ENCODE data around the gene CBL.
A peak's percentile ranks its signal among the peaks of the same experiment; 100 is the strongest.
"Not testable (repeated sequence)": the region's sequence is repeated elsewhere in the genome, so short reads cannot be mapped to it uniquely, and the experiment has no call there.

CBL gene

DNA sequence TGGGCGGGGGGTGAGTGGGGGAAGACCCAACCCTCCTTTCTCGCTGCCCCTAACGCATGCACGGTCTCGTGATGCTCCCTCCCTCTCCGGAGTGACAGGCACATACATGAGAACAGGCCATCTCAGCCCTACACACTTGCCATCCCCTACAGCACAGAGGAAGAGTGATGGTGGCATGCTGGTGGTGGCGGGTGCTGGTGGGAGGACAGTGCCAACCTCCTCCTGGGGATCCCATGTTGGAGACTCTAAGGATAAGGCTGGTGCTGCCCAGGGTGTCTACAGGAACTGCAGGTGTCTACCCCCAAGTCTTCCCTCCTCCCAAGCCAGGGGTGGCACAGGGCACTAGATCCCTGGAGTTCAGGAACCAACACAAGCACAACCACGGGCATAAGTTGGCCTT, 44.3 kb upstream of the CBL start:
- Histone ChIP-seq H3K36me3 (no peaks in the 10 kb centered on the region), H3K4me3 (ENCODE audit: low read depth in 1 of 2, low read length in 1 of 2) (no peak overlapping the region), H3K27ac (no peak overlapping the region), H3K9me3 (no peaks in the 10 kb centered on the region), H3K4me1 (ENCODE audit: control insufficient read depth in 1 of 2, insufficient read depth in 1 of 2, low read depth in 1 of 2, low read length in 1 of 2) (no peaks in the 10 kb centered on the region), H3K27me3 (peaks cover 5% of the 10 kb centered on the region)
- TF ChIP-seq, protein P1, sequence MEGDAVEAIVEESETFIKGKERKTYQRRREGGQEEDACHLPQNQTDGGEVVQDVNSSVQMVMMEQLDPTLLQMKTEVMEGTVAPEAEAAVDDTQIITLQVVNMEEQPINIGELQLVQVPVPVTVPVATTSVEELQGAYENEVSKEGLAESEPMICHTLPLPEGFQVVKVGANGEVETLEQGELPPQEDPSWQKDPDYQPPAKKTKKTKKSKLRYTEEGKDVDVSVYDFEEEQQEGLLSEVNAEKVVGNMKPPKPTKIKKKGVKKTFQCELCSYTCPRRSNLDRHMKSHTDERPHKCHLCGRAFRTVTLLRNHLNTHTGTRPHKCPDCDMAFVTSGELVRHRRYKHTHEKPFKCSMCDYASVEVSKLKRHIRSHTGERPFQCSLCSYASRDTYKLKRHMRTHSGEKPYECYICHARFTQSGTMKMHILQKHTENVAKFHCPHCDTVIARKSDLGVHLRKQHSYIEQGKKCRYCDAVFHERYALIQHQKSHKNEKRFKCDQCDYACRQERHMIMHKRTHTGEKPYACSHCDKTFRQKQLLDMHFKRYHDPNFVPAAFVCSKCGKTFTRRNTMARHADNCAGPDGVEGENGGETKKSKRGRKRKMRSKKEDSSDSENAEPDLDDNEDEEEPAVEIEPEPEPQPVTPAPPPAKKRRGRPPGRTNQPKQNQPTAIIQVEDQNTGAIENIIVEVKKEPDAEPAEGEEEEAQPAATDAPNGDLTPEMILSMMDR (IDR thresholded peaks at IDR 0.05): no peak

DNA sequence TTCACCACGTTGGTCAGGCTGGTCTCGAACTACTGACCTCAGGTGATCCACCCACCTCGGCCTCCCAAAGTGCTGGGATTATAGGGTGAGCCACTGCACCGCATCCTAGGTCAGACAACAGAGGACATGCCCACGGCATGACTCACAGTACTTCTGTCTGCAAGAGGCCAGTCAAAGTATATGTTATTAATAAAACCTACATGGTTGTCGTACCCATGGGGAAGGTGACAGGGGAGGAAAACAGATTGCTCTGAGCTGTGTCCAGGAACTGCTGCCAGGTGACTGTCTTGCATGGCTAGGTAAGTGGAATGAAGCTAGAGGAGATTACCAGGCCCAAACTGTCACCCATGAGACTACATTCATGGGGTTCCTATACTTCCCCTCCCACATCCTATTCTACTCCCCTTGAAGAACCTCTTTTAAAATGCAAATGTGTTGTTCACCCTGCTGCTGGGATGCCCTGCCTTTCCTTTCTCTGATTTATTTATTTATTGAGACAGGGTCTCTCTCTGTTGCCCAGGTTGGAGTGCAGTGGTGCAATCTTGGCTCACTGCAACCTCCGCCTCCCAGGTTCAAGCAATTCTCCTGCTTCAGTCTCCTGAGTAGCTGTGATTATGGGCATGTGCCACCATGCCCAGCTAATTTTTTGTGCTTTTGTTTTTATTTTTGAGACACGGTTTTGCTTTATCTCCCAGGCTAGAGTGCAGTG, 39.6 kb upstream of the CBL start:
- Histone ChIP-seq H3K27me3 (no peaks in the 10 kb centered on the region), H3K4me1 (ENCODE audit: control insufficient read depth in 1 of 2, insufficient read depth in 1 of 2, low read depth in 1 of 2, low read length in 1 of 2) (peaks cover 18 to 26% of the 10 kb centered on the region in 2 experiments), H3K27ac (no peak overlapping the region), H3K36me3 (no peaks in the 10 kb centered on the region), H3K9me3 (no peaks in the 10 kb centered on the region), H3K4me3 (ENCODE audit: low read depth in 1 of 2, low read length in 1 of 2) (no peak overlapping the region)
- TF ChIP-seq, protein P1 (IDR thresholded peaks at IDR 0.05): no peak

DNA sequence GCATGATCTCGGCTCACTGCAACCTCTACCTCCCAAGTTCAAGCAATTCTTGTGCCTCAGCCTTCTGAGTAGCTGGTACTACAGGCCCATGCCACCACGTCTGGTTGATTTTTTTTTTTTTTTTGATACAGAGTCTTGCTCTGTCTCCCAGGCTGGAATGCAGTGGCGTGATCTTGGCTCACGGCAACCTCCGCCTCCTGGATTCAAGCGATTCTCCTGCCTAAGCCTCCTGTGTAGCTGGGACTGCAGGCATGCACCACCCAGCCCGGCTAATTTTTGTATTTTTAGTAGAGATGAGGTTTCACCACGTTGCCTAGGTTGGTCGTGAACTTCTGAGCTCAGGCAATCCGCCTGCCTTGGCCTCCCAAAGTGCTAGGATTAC, 39.1 kb upstream of the CBL start:
- not testable (repeated sequence) for H3K4me3 ChIP-seq (ENCODE audit: low read depth in 1 of 2, low read length in 1 of 2); H3K27me3 ChIP-seq; H3K36me3 ChIP-seq; H3K27ac ChIP-seq; H3K9me3 ChIP-seq
- H3K4me1 ChIP-seq (ENCODE audit: control insufficient read depth in 1 of 2, insufficient read depth in 1 of 2, low read depth in 1 of 2, low read length in 1 of 2): peaks cover 22 to 28% of the 10 kb centered on the region in 2 experiments

DNA sequence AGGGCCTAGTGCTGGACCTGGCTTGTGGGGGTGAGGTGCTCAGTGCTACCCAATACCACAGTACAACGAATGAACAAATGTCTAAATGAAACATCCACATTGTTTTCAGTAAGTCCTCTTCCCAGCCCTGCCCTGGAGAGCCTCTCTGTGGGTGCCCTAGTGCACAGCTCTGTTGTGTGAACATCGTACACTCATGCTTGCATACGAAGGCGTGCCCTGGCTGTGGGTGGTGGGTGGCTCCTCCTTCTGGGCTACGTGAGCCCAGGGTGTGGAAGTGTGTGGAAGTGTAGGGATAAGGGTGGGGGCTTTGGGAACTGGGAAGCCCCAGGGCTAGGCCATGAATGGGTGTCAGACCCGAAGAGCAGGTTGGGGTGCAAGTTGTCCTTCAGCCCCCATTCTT, 38.2 kb upstream of the CBL start:
- H3K36me3 ChIP-seq: peaks cover 3% of the 10 kb centered on the region
- no peaks in the 10 kb centered on the region for H3K9me3 ChIP-seq
- peak overlapping the region; percentile 93 for H3K27ac ChIP-seq
- no peak overlapping the region for H3K4me3 ChIP-seq (ENCODE audit: low read depth in 1 of 2, low read length in 1 of 2)
- TF ChIP-seq, protein P1 (IDR thresholded peaks at IDR 0.05): no peak
- H3K27me3 ChIP-seq: no peaks in the 10 kb centered on the region
- peaks cover 31 to 37% of the 10 kb centered on the region in 2 experiments for H3K4me1 ChIP-seq (ENCODE audit: control insufficient read depth in 1 of 2, insufficient read depth in 1 of 2, low read depth in 1 of 2, low read length in 1 of 2)

DNA sequence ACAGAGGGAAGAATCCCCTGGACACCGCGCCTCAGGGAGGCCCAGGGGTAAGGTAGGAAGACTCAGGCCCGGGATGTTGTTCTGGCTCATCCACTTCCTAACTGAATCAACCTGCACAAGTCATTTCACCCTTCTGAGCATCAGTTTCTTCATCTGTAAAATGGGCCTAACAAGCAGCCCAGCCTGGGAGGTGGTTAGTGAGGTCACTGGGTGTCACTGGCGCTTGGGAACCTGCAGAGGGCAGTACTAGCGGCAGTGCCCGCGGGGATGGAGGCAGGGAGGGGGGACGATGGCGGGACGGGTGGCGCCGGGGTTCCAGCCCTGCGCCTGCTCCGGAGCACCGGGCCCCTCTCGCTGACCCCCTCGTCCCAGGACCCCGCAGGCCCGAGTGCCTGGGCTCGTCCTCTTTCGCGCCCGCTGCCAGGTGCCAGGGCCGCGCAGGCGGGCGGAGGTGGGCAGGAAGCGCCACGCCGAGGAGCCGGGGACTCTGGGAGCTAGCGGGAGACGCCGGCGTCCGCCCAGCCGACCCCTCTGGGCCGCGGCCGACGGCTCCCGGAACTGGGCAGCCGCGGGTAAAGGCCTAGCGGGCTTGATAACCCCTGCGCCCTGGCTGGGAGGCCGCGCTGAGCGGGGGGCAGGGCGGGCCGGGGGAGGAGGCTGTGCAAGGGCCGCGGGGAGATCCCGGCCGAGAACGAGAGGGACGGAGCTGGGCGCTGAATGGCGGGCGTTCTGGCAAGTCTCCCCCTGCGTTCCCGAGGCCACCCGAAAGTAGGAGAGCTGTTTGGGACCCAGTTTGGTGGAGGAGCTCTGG, 37.5 kb upstream of the CBL start, which contains the start of gene NLRX1:
Gene NLRX1, plus strand, starts transcription at position 255 of the 811 bp plus-strand sequence. CDS start 2,679 bp downstream, outside the sequence.
- Histone ChIP-seq H3K4me1 (ENCODE audit: control insufficient read depth in 1 of 2, insufficient read depth in 1 of 2, low read depth in 1 of 2, low read length in 1 of 2) (peaks cover 31 to 37% of the 10 kb centered on the region in 2 experiments), H3K9me3 (no peaks in the 10 kb centered on the region), H3K4me3 (ENCODE audit: low read depth in 1 of 2, low read length in 1 of 2) (peak within 1 kb of the TSS; percentile 86 to 99), H3K27me3 (no peaks in the 10 kb centered on the region), H3K27ac (peak within 1 kb of the TSS; percentile 93), H3K36me3 (peaks cover 11% of the 10 kb centered on the region)
- TF ChIP-seq, protein P1 (IDR thresholded peaks at IDR 0.05): peak; percentile 96

DNA sequence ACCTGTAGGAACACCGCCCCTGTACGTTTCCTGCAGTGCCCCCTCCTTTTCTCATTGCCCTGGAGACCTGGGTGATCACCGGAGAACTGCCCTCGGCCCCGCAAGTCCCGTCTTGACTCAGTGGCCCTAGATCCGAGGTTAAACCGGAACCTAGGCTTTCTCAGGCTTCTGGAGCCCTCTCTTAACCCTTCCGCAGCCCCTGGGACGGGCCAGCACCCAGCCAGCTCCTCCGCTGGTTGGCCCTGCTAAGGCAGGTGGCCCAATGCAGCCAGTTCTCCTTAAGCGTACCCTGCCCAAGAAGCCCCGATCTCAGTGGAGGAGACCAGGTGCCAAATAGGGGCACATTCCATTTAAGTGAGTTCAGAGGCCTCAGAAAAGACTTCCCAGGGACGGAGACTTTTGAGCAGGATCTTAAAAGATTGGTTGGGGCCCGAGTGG, 36.8 kb upstream of the CBL start:
- H3K9me3 ChIP-seq: no peaks in the 10 kb centered on the region
- peak overlapping the region; percentile 86 to 99 for H3K4me3 ChIP-seq (ENCODE audit: low read depth in 1 of 2, low read length in 1 of 2)
- peaks cover 17% of the 10 kb centered on the region for H3K36me3 ChIP-seq
- no peaks in the 10 kb centered on the region for H3K27me3 ChIP-seq
- peak overlapping the region; percentile 93 for H3K27ac ChIP-seq
- H3K4me1 ChIP-seq (ENCODE audit: control insufficient read depth in 1 of 2, insufficient read depth in 1 of 2, low read depth in 1 of 2, low read length in 1 of 2): peaks cover 31 to 37% of the 10 kb centered on the region in 2 experiments
- TF ChIP-seq, protein P1 (IDR thresholded peaks at IDR 0.05): no peak

Data from neutrophil (primary cell).